Testis (tissue), 3 donors: ENCODE data around the gene PEX7. TPM values are rescaled to one million over a fixed set of nuclear protein-coding genes. Genes with fewer than 3 reads are reported as not detected.
"Not testable (repeated sequence)": the region's sequence is repeated elsewhere in the genome, so short reads cannot be mapped to it uniquely, and the experiment has no call there.

ENCODE experiments used
- DNase-seq: peaks from one replicate; pipeline ENCODE4 v3.0.0-alpha.2; 2019
- H3K27ac ChIP-seq, 2 donors: fragments of 200-600 bp; sonication (generic); one replicate each; pipeline ENCODE4 v1.5.1; 2019
- H3K27me3 ChIP-seq: fragments of 200-600 bp; sonication (generic); one replicate; pipeline ENCODE4 v1.5.1; 2019
- H3K36me3 ChIP-seq: fragments of 200-600 bp; sonication (generic); one replicate; pipeline ENCODE4 v1.5.1; 2017; ENCODE audit warnings: low read depth; ENCODE audit errors: missing control alignments
- H3K4me1 ChIP-seq: fragments of 200-600 bp; sonication (generic); one replicate; pipeline ENCODE4 v1.5.1; 2019
- H3K4me3 ChIP-seq, 2 donors: fragments of 200-600 bp; sonication (generic); one replicate each; pipeline ENCODE4 v1.5.1; 2017 to 2019
- H3K9me3 ChIP-seq: fragments of 200-600 bp; sonication (generic); one replicate; pipeline ENCODE4 v1.5.1; 2017
- POLR2A ChIP-seq: fragments of 450-650 bp; IDR thresholded peaks from one replicate; pipeline ENCODE4 v1.6.1; 2017; ENCODE audit warnings: antibody characterized with exemption, mild to moderate bottlenecking, moderate library complexity
- WGBS, 2 donors: methylation state at CpG; one replicate each; pipeline ENCODE4 v1.1.5; 2018; 5-methylcytosine and 5-hydroxymethylcytosine counted together
- intact Hi-C: fragments of 100-400 bp; cut with DNase I; formaldehyde crosslinking; loops from one replicate; pipeline ENCODE4 v1.15.1; 2023; ENCODE audit warnings: low total_unique reads
- polyA plus RNA-seq: library from polyadenylated mRNA; stranded (reverse); fragments of 350-450 nt; fragmentation: Illumina TruSeq; extraction: RNeasy Lipid Tissue Mini Kit (QIAGEN cat#74804); gene quantifications from one replicate; pipeline ENCODE4 v1.2.3, GENCODE V29; 2014; ENCODE audit warnings: low read depth, low replicate concordance; ENCODE audit not compliant: insufficient read depth
- total RNA-seq, 2 donors: library from RNA; depleted of rRNA; stranded (reverse); fragments of >200 nt; gene quantifications; one replicate each; pipeline ENCODE4 v1.2.3, GENCODE V29; 2016
- TF ChIP-seq, protein P1 (sequence below), 3 experiments: fragments of 450-650 bp in 2 of 3; fragments of 200-600 bp in 1 of 3; sonication (generic) in 1 of 3; IDR thresholded peaks; one replicate each; pipeline ENCODE4 v1.5.1; 2016 to 2019; ENCODE audit warnings: antibody characterized with exemption in 3 of 3, mild to moderate bottlenecking in 2 of 3, moderate library complexity in 1 of 3

The PEX7 gene
- total and polyA plus RNA-seq, 3 donors from 2014 or later: 16.6 to 28.6 (median 18.5) TPM

- H3K9me3 ChIP-seq: no peaks in the 10 kb centered on the region
- H3K4me1 ChIP-seq: peaks cover 29% of the 10 kb centered on the region
- H3K36me3 ChIP-seq: no peaks in the 10 kb centered on the region
- intact Hi-C loops: no loop called here
- no peaks in the 10 kb centered on the region for H3K27me3 ChIP-seq
- no peak overlapping the region for H3K27ac ChIP-seq
- DNase-seq: peak; percentile 58
- 50 to 60% methylated on average over 10 of the region's 10 CpGs for WGBS, 2 donors
- H3K4me3 ChIP-seq: no peak overlapping the region
- TF ChIP-seq, protein P1, sequence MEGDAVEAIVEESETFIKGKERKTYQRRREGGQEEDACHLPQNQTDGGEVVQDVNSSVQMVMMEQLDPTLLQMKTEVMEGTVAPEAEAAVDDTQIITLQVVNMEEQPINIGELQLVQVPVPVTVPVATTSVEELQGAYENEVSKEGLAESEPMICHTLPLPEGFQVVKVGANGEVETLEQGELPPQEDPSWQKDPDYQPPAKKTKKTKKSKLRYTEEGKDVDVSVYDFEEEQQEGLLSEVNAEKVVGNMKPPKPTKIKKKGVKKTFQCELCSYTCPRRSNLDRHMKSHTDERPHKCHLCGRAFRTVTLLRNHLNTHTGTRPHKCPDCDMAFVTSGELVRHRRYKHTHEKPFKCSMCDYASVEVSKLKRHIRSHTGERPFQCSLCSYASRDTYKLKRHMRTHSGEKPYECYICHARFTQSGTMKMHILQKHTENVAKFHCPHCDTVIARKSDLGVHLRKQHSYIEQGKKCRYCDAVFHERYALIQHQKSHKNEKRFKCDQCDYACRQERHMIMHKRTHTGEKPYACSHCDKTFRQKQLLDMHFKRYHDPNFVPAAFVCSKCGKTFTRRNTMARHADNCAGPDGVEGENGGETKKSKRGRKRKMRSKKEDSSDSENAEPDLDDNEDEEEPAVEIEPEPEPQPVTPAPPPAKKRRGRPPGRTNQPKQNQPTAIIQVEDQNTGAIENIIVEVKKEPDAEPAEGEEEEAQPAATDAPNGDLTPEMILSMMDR (IDR thresholded peaks at IDR 0.05): no peak
- no peak for TF ChIP-seq POLR2A
These were observed 37.3 kb upstream of the PEX7 start for GRCh38 chr6:136784910-136785746.

- Histone ChIP-seq H3K36me3 (no peaks in the 10 kb centered on the region), H3K27ac (no peak overlapping the region), H3K4me3 (no peak overlapping the region), H3K9me3 (no peaks in the 10 kb centered on the region), H3K27me3 (no peaks in the 10 kb centered on the region), H3K4me1 (peaks cover 30% of the 10 kb centered on the region)
- DNase-seq: no peak
- TF ChIP-seq, protein P1 (IDR thresholded peaks at IDR 0.05): no peak
- intact Hi-C loops: no loop called here
- WGBS, 2 donors: 73 to 76% methylated on average over 6 of the region's 6 CpGs
These were observed 35.7 kb upstream of the PEX7 start for GRCh38 chr6:136786658-136787057.

DNA sequence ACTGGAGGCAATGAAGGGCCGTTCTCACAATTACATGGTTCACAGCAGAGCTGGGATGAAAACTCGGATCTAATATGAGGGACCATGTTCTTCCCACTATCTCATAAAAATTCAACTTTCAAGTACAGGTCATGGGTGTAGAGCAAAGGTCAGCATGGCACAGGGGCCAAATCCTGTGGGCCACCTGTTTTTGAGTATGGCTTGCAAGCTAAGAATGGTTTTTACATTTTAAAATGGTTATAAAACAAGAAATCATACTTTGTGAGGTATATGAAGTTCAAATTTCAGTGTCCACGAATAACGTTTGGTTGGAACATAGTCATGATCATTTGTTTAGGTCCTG lies 34.7 kb upstream of the PEX7 start:
- no peaks in the 10 kb centered on the region for H3K9me3 ChIP-seq
- no peak for DNase-seq
- H3K4me1 ChIP-seq: peaks cover 30% of the 10 kb centered on the region
- no peaks in the 10 kb centered on the region for H3K27me3 ChIP-seq
- WGBS, 2 donors: 76 to 78% methylated on average over 4 of the region's 4 CpGs
- TF ChIP-seq, protein P1 (IDR thresholded peaks at IDR 0.05): no peak
- TF ChIP-seq POLR2A: no peak
- intact Hi-C loops: no loop called here
- no peak overlapping the region for H3K4me3 ChIP-seq
- H3K27ac ChIP-seq: peak overlapping the region in 1 of 2 donors; percentile 5
- no peaks in the 10 kb centered on the region for H3K36me3 ChIP-seq

DNA sequence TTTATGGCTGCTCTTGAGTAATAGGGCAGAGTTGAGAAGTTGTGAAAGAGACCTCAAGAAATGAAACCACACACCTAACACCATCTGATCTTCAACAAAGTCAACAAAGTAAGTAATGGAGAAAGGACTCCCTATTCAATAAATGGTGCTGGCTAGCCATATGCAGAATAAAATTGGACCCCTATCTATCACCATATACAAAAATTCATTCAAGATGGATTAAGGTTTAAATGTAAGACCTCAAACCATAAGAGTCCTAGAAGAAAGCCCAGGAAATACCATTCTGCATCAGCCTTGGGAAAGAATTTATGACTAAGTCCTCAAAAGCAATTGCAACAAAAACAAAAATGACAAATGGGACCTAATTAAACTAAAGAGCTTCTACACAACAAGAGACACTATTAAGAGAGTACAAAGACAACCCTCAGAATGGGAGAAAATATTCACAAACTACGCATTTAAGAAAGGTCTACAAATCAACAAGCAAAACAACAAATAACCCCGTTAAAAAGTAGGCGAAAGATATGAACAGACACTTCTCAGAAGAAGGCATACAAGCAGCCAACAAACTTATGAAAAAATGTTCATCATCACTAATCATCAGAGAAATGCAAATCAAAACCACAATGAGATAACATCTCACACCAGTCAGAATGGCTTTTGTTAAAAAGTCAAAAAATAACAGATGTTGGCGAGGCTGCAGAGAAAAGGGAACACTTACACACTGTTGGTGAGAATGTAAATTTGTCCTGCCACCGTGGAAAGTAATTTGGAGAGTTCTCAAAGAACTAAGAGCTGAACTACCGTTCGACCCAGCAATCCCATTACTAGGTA lies 34.1 kb upstream of the PEX7 start:
- Histone ChIP-seq H3K36me3 (no peaks in the 10 kb centered on the region), H3K9me3 (no peaks in the 10 kb centered on the region), H3K27me3 (no peaks in the 10 kb centered on the region), H3K4me3 (no peak overlapping the region), H3K27ac (peak overlapping the region in 1 of 2 donors; percentile 5), H3K4me1 (peaks cover 33% of the 10 kb centered on the region)
- DNase-seq: no peak
- intact Hi-C loops: no loop called here
- 64 to 70% methylated on average over 7 of the region's 7 CpGs for WGBS, 2 donors
- TF ChIP-seq, protein P1 (IDR thresholded peaks at IDR 0.05): no peak
- TF ChIP-seq POLR2A: no peak

- H3K36me3 ChIP-seq, intact Hi-C loops, DNase-seq, H3K27me3 ChIP-seq, H3K9me3 ChIP-seq: not testable (repeated sequence)
- H3K4me3 ChIP-seq: peak overlapping the region in 1 of 2 donors; percentile 94
- H3K27ac ChIP-seq: peak overlapping the region; percentile 91 to 96
- H3K4me1 ChIP-seq: peaks cover 37% of the 10 kb centered on the region
- 67 to 75% methylated on average over 3 of the region's 3 CpGs for WGBS, 2 donors
These were observed 33.0 kb upstream of the PEX7 start for GRCh38 chr6:136789440-136789839.
